HL-60 (cell line): ENCODE measurements around the gene ADGRB3.

Experiments used
- CTCF ChIP-seq: IDR thresholded peaks from one replicate; pipeline ENCODE4 v1.5.1; 2011; ENCODE audit warnings: low read length, control low read depth, inconsistent platforms; ENCODE audit not compliant: insufficient read depth
- GABPA ChIP-seq: IDR thresholded peaks from 2 replicates; pipeline ENCODE4 v1.6.1; 2012; ENCODE audit warnings: low read depth
- POLR2AphosphoS5 ChIP-seq: IDR thresholded peaks from 2 replicates; pipeline ENCODE4 v1.6.1; 2012; ENCODE audit warnings: low read depth
- REST ChIP-seq: IDR thresholded peaks from 2 replicates; pipeline ENCODE4 v1.6.1; 2012; ENCODE audit warnings: low read depth; ENCODE audit not compliant: insufficient replicate concordance
- SPI1 ChIP-seq: IDR thresholded peaks from 2 replicates; pipeline ENCODE4 v1.6.1; 2012; ENCODE audit warnings: low read depth, mild to moderate bottlenecking, borderline replicate concordance

- TF ChIP-seq CTCF: no peak
- TF ChIP-seq POLR2AphosphoS5: no peak
- no peak for TF ChIP-seq REST
- no peak for TF ChIP-seq GABPA
- no peak for TF ChIP-seq SPI1
Measured at GRCh38 chr6:68689910-68690309, 54.8 kb downstream of the ADGRB3 start.
